Measurements from ENCODE around the gene ZNF223.

GRCh38 chr19:44025217-44025936, 26.5 kb upstream of the ZNF223 start, which contains the start of gene ZNF222:
- peak; percentile 72 for TF ChIP-seq POLR2A (conservative IDR thresholded peaks at IDR 0.05)
- TF ChIP-seq ZBTB40 (IDR thresholded peaks at IDR 0.05): peak; percentile 89
- no peak for TF ChIP-seq ZBTB40 (CRISPR knock-in tag; IDR thresholded peaks at IDR 0.05)
- TF ChIP-seq, protein P1, sequence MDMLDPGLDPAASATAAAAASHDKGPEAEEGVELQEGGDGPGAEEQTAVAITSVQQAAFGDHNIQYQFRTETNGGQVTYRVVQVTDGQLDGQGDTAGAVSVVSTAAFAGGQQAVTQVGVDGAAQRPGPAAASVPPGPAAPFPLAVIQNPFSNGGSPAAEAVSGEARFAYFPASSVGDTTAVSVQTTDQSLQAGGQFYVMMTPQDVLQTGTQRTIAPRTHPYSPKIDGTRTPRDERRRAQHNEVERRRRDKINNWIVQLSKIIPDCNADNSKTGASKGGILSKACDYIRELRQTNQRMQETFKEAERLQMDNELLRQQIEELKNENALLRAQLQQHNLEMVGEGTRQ (CRISPR knock-in tag; IDR thresholded peaks at IDR 0.05): no peak
- TF ChIP-seq NFIC (IDR thresholded peaks at IDR 0.05): no peak
- TF ChIP-seq ADNP (tag; IDR thresholded peaks at IDR 0.05): no peak
- TF ChIP-seq CBX3 (IDR thresholded peaks at IDR 0.05; ENCODE audit: borderline replicate concordance in 1 of 2, low read length in 2 of 2): no peak
- TF ChIP-seq ZNF586 (CRISPR knock-in tag; conservative IDR thresholded peaks at IDR 0.05): no peak
- TF ChIP-seq, protein P2, sequence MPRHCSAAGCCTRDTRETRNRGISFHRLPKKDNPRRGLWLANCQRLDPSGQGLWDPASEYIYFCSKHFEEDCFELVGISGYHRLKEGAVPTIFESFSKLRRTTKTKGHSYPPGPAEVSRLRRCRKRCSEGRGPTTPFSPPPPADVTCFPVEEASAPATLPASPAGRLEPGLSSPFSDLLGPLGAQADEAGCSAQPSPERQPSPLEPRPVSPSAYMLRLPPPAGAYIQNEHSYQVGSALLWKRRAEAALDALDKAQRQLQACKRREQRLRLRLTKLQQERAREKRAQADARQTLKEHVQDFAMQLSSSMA (CRISPR knock-in tag; IDR thresholded peaks at IDR 0.05): no peak
- no peak for TF ChIP-seq ZNF217 (CRISPR knock-in tag; IDR thresholded peaks at IDR 0.05)
- TF ChIP-seq EP300 (IDR thresholded peaks at IDR 0.05; ENCODE audit: low read length): no peak
- no peak for TF ChIP-seq HNRNPLL (IDR thresholded peaks at IDR 0.05; ENCODE audit: low read depth, low read length, poor library complexity, severe bottlenecking)
